GM19328 (cell line): ENCODE data around the gene EVL.

Source experiments
- ATAC-seq: cut with Tn5 transposase; IDR thresholded peaks from one replicate; pipeline ENCODE4 v1.9.1; 2021; ENCODE audit warnings: mild to moderate bottlenecking, moderate library complexity; ENCODE audit not compliant: unreplicated experiment

Gene EVL

DNA sequence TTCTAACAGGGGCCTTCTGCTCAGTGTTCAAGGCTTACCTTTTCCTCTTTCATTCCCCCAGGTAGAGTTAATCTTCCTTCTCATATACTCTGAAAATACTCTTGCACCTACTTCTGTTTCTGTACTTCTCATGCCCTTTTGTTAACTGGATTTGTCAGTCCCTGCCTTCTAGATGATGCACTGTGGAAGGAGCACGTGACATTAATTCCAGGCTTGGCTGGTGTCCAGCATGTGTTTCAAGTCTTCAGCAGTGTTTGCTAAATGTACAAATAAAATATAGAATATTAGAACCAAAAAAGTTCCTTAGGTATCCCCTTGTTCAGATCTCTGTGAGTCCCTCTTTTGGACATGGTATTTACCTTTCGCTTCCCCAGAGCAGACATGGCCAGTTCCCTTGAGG lies 27.9 kb upstream of the EVL start:
- no peak for ATAC-seq

DNA sequence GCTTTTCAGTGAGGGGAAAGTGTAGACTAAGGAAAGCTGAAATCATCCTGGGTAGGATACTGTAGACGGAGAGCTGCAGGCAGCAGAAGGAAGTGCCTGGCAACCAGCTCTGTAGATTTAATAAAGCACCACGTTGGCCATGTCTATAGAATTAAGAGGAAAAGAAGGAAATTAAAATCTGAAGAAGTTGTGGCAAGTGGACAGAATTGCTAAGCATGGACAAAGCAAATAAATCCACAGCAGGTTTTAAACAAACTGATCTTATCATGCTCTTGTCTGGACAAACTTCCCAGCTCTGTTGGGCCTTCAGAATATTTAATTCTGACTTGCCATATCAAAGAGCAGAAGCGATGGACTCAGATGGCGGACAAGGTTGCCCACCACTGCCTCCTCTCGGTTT lies 27.2 kb upstream of the EVL start:
- no peak for ATAC-seq

DNA sequence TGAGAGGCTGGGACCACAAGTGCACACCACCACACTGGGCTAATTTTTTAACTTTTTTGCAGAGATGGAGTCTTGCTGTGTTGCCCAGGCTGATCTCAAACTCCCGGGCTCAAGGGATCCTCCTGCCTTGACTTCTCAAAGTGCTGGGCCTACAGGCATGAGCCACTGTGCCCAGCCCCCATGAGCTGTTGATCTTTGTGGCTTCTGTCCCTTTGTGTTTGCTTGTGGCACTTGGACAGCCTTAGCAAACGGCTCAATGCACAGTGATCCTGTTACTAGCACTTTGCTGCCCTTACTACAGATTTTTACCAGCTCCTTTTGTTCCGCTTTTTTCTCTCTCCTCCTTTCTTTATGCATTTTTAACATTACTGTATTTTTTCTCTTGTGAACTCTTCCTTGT lies 25.3 kb upstream of the EVL start:
- no peak for ATAC-seq

GRCh38 chr14:100041271-100041670 lies 24.0 kb upstream of the EVL start:
- ATAC-seq, result no peak

DNA sequence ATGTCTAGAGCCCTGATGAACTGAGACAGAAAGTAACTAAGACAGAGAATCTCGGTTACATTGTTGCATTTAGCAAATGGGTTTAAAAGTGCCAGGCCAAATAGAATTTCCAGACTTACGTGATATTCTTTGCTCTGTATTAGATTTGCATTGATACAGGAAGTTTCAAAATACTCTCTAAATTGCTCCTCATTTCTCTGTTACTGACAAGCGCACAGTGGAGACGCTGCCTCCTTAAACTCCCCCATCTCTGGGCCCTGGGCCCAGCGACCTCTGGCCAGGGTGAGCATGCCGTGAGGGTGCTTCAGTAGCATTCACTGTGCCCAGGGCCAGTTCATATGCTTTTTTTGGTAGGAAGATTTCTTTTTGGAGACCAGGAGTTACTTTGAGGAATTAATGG lies 22.9 kb upstream of the EVL start:
- ATAC-seq, result no peak

DNA sequence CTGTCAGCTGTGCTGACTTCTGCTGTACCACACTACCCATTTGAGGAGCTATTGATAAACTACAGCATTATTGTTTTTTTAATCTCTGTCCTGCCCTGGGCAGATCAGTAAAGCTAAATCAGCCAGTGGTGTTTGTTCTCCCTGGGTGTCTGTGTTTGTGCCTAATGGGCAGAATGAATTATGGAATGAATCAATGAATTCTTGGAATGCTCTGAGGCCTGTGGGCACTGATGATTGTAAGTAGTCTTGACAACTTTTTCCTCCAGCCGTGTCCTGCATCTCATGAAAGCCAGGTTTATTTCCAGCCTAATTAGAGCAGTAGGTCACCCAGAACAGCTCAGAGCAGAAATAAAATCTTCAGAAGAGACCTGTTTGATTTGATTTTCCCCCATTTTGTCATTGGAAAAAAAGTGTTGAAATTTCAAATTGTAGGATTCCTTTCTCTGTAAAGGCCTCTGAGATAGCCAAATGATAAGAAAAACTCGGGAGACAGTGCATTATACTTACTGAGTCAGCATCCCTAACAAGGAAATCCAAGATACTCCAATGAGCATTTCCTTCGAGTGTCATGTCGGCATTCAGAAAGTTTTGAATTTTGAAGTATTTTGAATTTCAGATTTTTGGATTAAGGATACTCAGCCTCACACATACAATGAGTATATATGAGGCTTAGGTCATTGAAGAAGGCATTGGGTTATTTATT lies 19.4 kb upstream of the EVL start:
- no peak for ATAC-seq

- no peak for ATAC-seq
Measured at GRCh38 chr14:100047600-100047999, 17.6 kb upstream of the EVL start.

DNA sequence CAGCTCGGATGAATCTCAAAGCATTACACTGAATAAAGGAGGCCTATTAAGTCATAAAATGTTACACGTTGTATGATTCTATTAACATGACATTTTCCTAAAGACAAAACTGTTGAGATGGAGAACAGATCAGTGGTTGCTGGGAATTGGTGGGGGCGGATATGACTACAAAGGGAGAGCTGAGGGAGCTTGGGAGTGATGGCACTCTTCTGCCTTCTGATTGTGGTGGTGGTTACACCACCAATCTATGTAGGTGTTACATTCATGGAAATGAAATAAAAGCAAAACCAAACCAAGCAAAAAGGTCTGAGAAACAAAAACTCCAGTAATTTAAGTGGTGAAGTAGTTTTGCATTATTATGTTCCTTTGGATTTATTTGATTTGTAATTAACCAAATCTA lies 16.4 kb upstream of the EVL start:
- ATAC-seq, result no peak

GRCh38 chr14:100049220-100049619 lies 16.0 kb upstream of the EVL start:
- no peak for ATAC-seq

GRCh38 chr14:100051103-100051502 lies 14.1 kb upstream of the EVL start:
- no peak for ATAC-seq

GRCh38 chr14:100051543-100051942 lies 13.7 kb upstream of the EVL start:
- ATAC-seq, result no peak

DNA sequence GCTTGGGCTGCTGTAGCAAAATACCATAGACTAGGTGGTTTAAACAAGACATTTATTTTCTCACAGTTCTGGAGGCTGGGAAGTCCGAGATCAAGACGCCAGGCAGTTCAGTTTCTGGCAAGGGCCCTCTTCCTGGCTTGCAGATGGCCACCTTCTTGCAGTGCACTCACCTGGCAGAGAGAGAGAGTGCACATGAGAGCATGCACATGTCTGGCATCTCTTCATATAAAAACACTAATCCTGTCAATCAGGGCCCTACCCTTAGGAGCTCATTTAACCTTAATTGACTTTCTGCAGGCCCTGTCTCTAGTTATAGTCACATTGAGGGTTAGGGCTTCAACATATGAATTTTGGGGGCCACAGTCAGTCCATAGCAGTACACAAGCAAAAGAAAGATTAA lies 12.4 kb upstream of the EVL start:
- no peak for ATAC-seq

- no peak for ATAC-seq
Measured at GRCh38 chr14:100054316-100055075, 10.7 kb upstream of the EVL start.

DNA sequence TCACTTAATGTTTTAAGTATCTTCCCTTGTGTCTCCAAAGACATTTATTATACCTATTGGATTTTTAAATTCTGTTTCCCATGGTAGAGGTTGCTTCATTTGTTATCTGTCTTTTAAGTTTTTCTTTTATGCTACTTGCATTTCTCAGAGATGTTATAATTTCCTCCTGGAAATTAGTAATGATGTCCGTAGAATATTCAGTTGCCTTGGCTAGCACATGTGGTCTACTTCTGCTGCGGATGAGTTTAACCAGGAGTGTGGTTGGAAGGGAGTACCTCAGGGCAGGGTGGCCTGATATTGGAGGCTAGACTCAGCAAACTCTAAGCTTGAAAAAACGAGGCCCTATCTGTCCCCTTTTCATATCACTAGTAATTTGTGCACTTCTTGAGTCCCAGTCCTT lies 8.8 kb upstream of the EVL start:
- ATAC-seq, result no peak

DNA sequence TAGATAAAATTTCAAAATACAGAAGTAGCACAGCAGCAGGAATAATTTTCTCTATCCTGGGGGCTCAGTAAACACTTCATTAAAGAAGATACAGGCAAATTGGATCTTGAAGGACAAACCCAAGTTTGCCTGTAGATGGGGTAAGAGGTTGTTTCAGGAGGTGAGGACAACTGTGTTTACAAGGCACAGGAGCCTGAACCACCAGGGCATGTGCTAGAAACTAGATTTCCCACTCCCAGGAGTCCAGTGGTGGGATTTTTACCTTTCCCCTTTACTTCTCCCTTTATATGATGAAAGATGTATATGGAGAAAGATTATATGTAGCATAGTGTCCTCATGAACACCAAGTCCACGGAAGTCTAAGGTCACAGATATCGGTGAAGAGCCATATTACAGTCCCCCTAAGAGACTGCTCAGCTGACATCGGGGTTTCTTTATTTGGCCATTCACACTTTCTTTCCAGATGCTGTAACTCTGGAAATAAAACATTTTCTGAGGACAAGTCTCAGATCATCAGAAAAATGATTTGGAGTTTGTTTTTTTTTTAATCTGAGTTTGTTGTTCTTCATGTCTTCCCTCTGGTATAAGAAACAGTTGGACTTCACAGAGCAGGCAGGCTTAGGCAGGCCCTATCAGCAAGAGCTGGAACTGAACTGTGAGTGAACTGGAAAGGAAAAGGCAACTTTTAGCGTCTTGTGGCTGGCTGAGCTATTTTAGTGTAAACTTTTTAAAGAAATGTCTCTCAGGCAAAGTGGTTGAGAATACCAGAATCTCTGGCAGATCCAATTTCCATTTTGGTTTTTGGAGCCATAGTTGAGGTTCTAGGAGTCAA lies 8.0 kb upstream of the EVL start:
- no peak for ATAC-seq

DNA sequence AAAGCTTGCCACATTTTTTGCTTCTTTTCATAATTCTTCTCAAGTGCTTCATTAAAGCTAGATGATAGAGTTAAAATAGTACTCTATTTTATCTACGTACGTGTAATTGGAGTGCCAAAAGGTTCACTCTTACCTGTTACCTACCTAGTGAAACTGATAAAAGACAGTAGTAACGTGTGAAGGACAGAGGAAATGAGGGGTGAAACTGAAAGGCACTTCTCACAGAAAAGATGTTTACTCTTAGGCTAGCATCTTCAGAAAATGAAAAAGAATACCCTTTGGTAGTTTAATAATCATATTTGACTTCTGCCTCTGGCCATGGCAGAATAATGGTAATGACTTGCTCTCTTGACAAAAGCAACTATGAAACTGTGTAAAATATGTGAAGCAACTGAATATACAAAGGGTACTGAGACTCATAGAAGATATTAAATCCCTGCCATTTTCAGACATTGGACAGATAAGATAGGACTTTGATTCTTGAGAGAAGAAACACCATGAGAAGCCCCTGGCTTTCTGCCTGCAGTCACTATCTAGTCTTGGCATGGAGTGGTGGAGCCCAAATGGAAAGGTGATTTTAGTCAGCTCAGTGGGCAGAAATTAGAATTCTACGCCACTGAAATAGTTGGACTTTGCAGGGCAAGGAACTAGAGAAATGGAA lies 6.3 kb upstream of the EVL start:
- peak; percentile 71 for ATAC-seq

GRCh38 chr14:100059438-100059781 lies 5.8 kb upstream of the EVL start:
- no peak for ATAC-seq

- ATAC-seq, result no peak
Measured at GRCh38 chr14:100060760-100061159, 4.5 kb upstream of the EVL start.

DNA sequence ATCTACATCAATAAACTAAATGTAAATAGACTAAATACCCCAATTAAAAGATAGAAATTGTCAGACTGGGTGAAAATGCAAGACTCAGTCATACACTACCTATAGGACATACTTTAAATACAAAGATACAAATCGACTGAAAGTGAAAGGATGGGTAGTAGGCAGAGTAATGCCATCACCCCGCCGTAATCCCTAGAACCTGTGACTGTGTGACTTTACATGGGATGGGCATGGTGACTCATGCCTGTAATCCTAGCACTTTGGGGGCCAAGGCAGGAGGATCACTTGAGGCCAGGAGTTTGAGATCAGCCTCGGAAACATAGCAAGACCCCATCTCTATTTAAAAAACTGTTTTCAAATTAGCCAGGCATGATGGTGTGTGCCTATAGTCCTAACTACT lies 2.6 kb upstream of the EVL start:
- no peak for ATAC-seq

DNA sequence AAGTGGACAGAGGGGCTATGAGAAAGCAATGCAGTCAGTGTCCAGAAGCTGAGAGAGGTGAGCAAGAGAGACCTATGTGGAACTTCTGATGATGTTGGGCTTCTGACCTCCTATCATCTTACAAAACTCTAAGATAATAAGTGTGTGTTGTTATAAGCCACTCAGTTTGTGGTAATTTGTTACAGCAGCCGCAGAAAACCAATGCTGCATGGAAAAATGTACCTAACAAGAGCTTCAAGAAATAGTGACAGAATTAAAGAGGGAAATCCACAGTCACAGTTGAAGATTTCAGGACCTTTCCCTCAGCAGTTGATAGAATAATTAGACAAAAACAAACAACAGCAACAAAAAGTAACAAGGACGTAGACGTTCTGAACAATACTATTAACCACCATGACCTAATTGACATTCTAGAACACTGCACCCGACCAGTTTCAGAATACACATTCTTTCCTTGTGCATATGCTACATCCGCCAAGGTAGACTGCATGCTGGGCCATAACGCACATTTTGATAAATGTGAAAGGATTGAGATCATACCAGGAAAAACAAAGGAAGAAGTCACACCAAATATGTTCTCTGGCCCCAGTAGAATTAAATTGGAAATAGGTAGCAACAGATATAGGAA lies 1.8 kb upstream of the EVL start:
- ATAC-seq, result no peak
